ENCODE results near the gene PLEKHN1.

GRCh38 chr1:974293-974640 is 8.0 kb downstream of the PLEKHN1 start:
- TF ChIP-seq CTCF (conservative IDR thresholded peaks at IDR 0.05) (no peak), EZH2 (IDR thresholded peaks at IDR 0.05; ENCODE audit: low read depth) (no peak)
